SH-SY5Y (cell line): ENCODE data around the gene MRC1.

ENCODE experiments used
- GATA2 ChIP-seq: IDR thresholded peaks from 2 replicates; pipeline ENCODE4 v1.6.1; 2011; ENCODE audit warnings: mild to moderate bottlenecking, low read depth, low read length
- GATA3 ChIP-seq: IDR thresholded peaks from 2 replicates; pipeline ENCODE4 v1.6.1; 2011; ENCODE audit warnings: low read depth, mild to moderate bottlenecking, low read length, moderate library complexity

DNA sequence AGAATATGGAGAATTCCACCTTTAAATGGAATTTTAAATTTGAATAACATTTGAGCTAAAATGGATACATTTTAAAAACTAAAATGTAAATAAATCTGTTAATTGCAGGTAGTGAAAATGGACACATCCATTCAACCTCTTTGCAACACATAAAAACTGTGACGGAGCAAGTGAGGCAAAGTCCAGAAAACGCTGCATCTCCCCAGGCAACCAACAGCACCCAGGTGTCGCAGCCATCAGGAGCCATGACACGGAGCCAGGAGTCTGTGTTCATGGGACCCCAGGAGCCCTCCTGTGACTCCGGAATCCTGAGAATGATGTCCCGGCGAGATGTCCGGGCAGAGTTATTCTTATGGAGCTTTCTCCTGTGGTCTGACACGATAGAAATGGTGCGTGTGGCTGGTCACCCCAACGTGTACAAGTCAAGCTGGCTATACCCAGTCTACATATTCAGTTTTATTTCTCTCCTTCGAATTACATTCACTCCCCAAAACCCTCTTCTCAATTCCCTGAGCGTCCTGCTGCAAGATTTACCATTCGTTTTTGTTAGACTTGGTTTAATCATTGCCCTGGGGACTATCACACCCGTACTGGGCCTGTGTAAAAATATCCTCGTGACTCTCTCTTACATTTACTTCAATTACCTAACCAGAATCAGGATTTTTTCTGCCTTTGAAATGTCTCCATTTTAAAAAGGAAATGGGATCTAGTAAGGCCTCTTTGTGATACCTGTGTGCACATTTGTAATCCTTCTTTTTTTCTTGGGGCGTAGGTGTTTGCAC lies 13.1 kb upstream of the MRC1 start:
- TF ChIP-seq GATA3 (no peak), GATA2 (no peak)
